GM12873 (cell line): ENCODE data around the gene EIF5AL1.

ENCODE experiments used
- CTCF ChIP-seq: IDR thresholded peaks from 2 replicates; pipeline ENCODE4 v1.5.1; 2012; ENCODE audit warnings: low read depth, mild to moderate bottlenecking, moderate library complexity, low read length, control low read depth; ENCODE audit not compliant: insufficient read depth; ENCODE audit errors: missing control alignments

The EIF5AL1 gene

GRCh38 chr10:79493806-79494205 lies 18.5 kb upstream of the EIF5AL1 start:
- TF ChIP-seq CTCF: no peak

GRCh38 chr10:79494871-79495705 lies 17.2 kb upstream of the EIF5AL1 start:
- TF ChIP-seq CTCF: no peak

- no peak for TF ChIP-seq CTCF
Observed at GRCh38 chr10:79495791-79496190, 16.5 kb upstream of the EIF5AL1 start.

- TF ChIP-seq CTCF: no peak
Observed at GRCh38 chr10:79496896-79497295, 15.4 kb upstream of the EIF5AL1 start.

- no peak for TF ChIP-seq CTCF
Observed at GRCh38 chr10:79498291-79498829, 14.0 kb upstream of the EIF5AL1 start.

- peak; percentile 18 for TF ChIP-seq CTCF
Observed at GRCh38 chr10:79502561-79503309, 9.6 kb upstream of the EIF5AL1 start.

GRCh38 chr10:79505829-79506228 lies 6.5 kb upstream of the EIF5AL1 start:
- no peak for TF ChIP-seq CTCF
